Measurements from ENCODE around the gene CBLC. TPM values are rescaled to one million over a fixed set of nuclear protein-coding genes. Genes with fewer than 3 reads are reported as not detected.

Gene CBLC
- total RNA-seq, 1 donor from 2014 or later: 2.3 TPM

- no peak for ATAC-seq
- Histone ChIP-seq H3K27ac (no peak overlapping the region), H3K27me3 (ENCODE audit: low read depth) (no peaks in the 10 kb centered on the region), H3K36me3 (no peaks in the 10 kb centered on the region), H3K9me3 (no peaks in the 10 kb centered on the region), H3K4me3 (no peak overlapping the region), H3K4me1 (peaks cover 7% of the 10 kb centered on the region)
- no peak for DNase-seq
- TF ChIP-seq CTCF (IDR thresholded peaks at IDR 0.05): no peak
- intact Hi-C loops (cut with DNase I): no loop called here
Observed at GRCh38 chr19:44732235-44733014, 45.3 kb upstream of the CBLC start.

- TF ChIP-seq CTCF (IDR thresholded peaks at IDR 0.05): no peak
- Histone ChIP-seq H3K27me3 (ENCODE audit: low read depth) (no peaks in the 10 kb centered on the region), H3K9me3 (no peaks in the 10 kb centered on the region), H3K4me3 (no peak overlapping the region), H3K27ac (no peak overlapping the region), H3K36me3 (no peaks in the 10 kb centered on the region), H3K4me1 (peaks cover 27% of the 10 kb centered on the region)
- ATAC-seq (no peak), DNase-seq (no peak)
- intact Hi-C loops (cut with DNase I): no loop called here
Observed at GRCh38 chr19:44734357-44734756, 43.3 kb upstream of the CBLC start.

GRCh38 chr19:44735011-44735410 lies 42.7 kb upstream of the CBLC start:
- H3K9me3 ChIP-seq: no peaks in the 10 kb centered on the region

GRCh38 chr19:44737238-44738071 lies 40.2 kb upstream of the CBLC start:
- intact Hi-C loops (cut with DNase I): no loop called here
- no peak for TF ChIP-seq CTCF (IDR thresholded peaks at IDR 0.05)
- Histone ChIP-seq H3K27me3 (ENCODE audit: low read depth) (no peaks in the 10 kb centered on the region), H3K9me3 (no peaks in the 10 kb centered on the region), H3K4me1 (peaks cover 51% of the 10 kb centered on the region), H3K4me3 (no peak overlapping the region), H3K36me3 (no peaks in the 10 kb centered on the region), H3K27ac (no peak overlapping the region)
- DNase-seq (no peak), ATAC-seq (no peak)

More at GRCh38 chr19:44735011-44735410, 42.7 kb upstream of the CBLC start:
- no peak for TF ChIP-seq CTCF (IDR thresholded peaks at IDR 0.05)
- peaks cover 27% of the 10 kb centered on the region for H3K4me1 ChIP-seq
- intact Hi-C loops (cut with DNase I): no loop called here
- DNase-seq (no peak), ATAC-seq (no peak)
- H3K27ac ChIP-seq: no peak overlapping the region
- no peak overlapping the region for H3K4me3 ChIP-seq
- H3K36me3 ChIP-seq: no peaks in the 10 kb centered on the region
- H3K27me3 ChIP-seq (ENCODE audit: low read depth): no peaks in the 10 kb centered on the region

GRCh38 chr19:44738136-44738535 lies 39.6 kb upstream of the CBLC start:
- no peak for ATAC-seq
- TF ChIP-seq CTCF (IDR thresholded peaks at IDR 0.05): no peak
- intact Hi-C loops (cut with DNase I): no loop called here
- Histone ChIP-seq H3K36me3 (no peaks in the 10 kb centered on the region), H3K4me1 (peaks cover 58% of the 10 kb centered on the region), H3K27ac (no peak overlapping the region), H3K9me3 (no peaks in the 10 kb centered on the region), H3K4me3 (no peak overlapping the region), H3K27me3 (ENCODE audit: low read depth) (no peaks in the 10 kb centered on the region)
- no peak for DNase-seq
